ENCODE data around the gene PAH. TPM values are rescaled to one million over a fixed set of nuclear protein-coding genes. Genes with fewer than 3 reads are reported as not detected.

PAH gene
- total and polyA plus RNA-seq, 2 of the 13 experiments (the other 11 are each of a cell fraction or from before 2014, with no cell fraction given), result 192 to 451 TPM

- TF ChIP-seq, protein P1, sequence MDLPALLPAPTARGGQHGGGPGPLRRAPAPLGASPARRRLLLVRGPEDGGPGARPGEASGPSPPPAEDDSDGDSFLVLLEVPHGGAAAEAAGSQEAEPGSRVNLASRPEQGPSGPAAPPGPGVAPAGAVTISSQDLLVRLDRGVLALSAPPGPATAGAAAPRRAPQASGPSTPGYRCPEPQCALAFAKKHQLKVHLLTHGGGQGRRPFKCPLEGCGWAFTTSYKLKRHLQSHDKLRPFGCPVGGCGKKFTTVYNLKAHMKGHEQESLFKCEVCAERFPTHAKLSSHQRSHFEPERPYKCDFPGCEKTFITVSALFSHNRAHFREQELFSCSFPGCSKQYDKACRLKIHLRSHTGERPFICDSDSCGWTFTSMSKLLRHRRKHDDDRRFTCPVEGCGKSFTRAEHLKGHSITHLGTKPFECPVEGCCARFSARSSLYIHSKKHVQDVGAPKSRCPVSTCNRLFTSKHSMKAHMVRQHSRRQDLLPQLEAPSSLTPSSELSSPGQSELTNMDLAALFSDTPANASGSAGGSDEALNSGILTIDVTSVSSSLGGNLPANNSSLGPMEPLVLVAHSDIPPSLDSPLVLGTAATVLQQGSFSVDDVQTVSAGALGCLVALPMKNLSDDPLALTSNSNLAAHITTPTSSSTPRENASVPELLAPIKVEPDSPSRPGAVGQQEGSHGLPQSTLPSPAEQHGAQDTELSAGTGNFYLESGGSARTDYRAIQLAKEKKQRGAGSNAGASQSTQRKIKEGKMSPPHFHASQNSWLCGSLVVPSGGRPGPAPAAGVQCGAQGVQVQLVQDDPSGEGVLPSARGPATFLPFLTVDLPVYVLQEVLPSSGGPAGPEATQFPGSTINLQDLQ (CRISPR knock-in tag; IDR thresholded peaks at IDR 0.05), result no peak
- TF ChIP-seq, protein P2, sequence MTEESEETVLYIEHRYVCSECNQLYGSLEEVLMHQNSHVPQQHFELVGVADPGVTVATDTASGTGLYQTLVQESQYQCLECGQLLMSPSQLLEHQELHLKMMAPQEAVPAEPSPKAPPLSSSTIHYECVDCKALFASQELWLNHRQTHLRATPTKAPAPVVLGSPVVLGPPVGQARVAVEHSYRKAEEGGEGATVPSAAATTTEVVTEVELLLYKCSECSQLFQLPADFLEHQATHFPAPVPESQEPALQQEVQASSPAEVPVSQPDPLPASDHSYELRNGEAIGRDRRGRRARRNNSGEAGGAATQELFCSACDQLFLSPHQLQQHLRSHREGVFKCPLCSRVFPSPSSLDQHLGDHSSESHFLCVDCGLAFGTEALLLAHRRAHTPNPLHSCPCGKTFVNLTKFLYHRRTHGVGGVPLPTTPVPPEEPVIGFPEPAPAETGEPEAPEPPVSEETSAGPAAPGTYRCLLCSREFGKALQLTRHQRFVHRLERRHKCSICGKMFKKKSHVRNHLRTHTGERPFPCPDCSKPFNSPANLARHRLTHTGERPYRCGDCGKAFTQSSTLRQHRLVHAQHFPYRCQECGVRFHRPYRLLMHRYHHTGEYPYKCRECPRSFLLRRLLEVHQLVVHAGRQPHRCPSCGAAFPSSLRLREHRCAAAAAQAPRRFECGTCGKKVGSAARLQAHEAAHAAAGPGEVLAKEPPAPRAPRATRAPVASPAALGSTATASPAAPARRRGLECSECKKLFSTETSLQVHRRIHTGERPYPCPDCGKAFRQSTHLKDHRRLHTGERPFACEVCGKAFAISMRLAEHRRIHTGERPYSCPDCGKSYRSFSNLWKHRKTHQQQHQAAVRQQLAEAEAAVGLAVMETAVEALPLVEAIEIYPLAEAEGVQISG (CRISPR knock-in tag; IDR thresholded peaks at IDR 0.05), result no peak
- TF ChIP-seq ZNF713 (CRISPR knock-in tag; IDR thresholded peaks at IDR 0.05) (no peak), HCFC1 (IDR thresholded peaks at IDR 0.05; ENCODE audit: low read depth, low read length) (no peak), HDAC1 (CRISPR knock-in tag; IDR thresholded peaks at IDR 0.05) (no peak), EHMT2 (IDR thresholded peaks at IDR 0.05; ENCODE audit: borderline replicate concordance, low read depth, low read length) (peak; percentile 62; the same call in 1 of the 2 replicates), SMARCE1 (IDR thresholded peaks at IDR 0.05; ENCODE audit: borderline replicate concordance) (no peak), ZNF451 (CRISPR knock-in tag; IDR thresholded peaks at IDR 0.05) (no peak), IRF9 (CRISPR knock-in tag; IDR thresholded peaks at IDR 0.05; ENCODE audit: borderline replicate concordance) (no peak), MAZ (IDR thresholded peaks at IDR 0.05; ENCODE audit: borderline replicate concordance, low read depth, low read length) (no peak), MAZ (CRISPR knock-in tag; IDR thresholded peaks at IDR 0.05; ENCODE audit: low read depth) (no peak), ZNF567 (CRISPR knock-in tag; IDR thresholded peaks at IDR 0.05; ENCODE audit: borderline replicate concordance) (no peak), RARA (CRISPR knock-in tag; IDR thresholded peaks at IDR 0.05) (no peak), ZBTB7B (CRISPR knock-in tag; IDR thresholded peaks at IDR 0.05) (no peak), HNF4A (CRISPR knock-in tag; IDR thresholded peaks at IDR 0.05) (peak; percentile 64), SRF (IDR thresholded peaks at IDR 0.05; ENCODE audit: low read depth, low read length) (no peak), ELF4 (CRISPR knock-in tag; IDR thresholded peaks at IDR 0.05; ENCODE audit: borderline replicate concordance) (no peak)
- TF ChIP-seq, protein P3, sequence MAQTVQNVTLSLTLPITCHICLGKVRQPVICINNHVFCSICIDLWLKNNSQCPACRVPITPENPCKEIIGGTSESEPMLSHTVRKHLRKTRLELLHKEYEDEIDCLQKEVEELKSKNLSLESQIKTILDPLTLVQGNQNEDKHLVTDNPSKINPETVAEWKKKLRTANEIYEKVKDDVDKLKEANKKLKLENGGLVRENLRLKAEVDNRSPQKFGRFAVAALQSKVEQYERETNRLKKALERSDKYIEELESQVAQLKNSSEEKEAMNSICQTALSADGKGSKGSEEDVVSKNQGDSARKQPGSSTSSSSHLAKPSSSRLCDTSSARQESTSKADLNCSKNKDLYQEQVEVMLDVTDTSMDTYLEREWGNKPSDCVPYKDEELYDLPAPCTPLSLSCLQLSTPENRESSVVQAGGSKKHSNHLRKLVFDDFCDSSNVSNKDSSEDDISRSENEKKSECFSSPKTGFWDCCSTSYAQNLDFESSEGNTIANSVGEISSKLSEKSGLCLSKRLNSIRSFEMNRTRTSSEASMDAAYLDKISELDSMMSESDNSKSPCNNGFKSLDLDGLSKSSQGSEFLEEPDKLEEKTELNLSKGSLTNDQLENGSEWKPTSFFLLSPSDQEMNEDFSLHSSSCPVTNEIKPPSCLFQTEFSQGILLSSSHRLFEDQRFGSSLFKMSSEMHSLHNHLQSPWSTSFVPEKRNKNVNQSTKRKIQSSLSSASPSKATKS (CRISPR knock-in tag; IDR thresholded peaks at IDR 0.05), result no peak
Observed at GRCh38 chr12:102849722-102850447, 67.2 kb downstream of the PAH start (continued).

Measured in HepG2 (cell line).